HepG2 (cell line): Measurements from ENCODE around the gene DCAF6. TPM values are rescaled to one million over a fixed set of nuclear protein-coding genes. Genes with fewer than 3 reads are reported as not detected.

Source experiments
- ARID3A ChIP-seq: IDR thresholded peaks from 2 replicates; pipeline ENCODE4 v1.6.1; 2012; ENCODE audit warnings: low read depth, low read length, improper control_type of control experiment
- CBX1 ChIP-seq: IDR thresholded peaks from one replicate; pipeline ENCODE4 v1.6.1; 2016; ENCODE audit warnings: antibody characterized with exemption, low read depth
- CENPT ChIP-seq: sonication (generic); formaldehyde crosslinking; IDR thresholded peaks from 2 replicates; pipeline ENCODE4 v1.8.0; 2022; ENCODE audit warnings: low read depth, mild to moderate bottlenecking, moderate library complexity, missing genetic modification reagents
- E2F5 ChIP-seq: sonication (generic); formaldehyde crosslinking; conservative IDR thresholded peaks from 2 replicates; pipeline ENCODE4 v1.4.0; 2020; ENCODE audit warnings: missing genetic modification reagents
- HES4 ChIP-seq: sonication (generic); formaldehyde crosslinking; IDR thresholded peaks from 2 replicates; pipeline ENCODE4 v1.9.0; 2021; ENCODE audit warnings: mild to moderate bottlenecking, missing genetic modification reagents, borderline replicate concordance
- PLSCR1 ChIP-seq: sonication (generic); formaldehyde crosslinking; IDR thresholded peaks from 2 replicates; pipeline ENCODE4 v1.5.0; 2020; ENCODE audit warnings: missing genetic modification reagents, mild to moderate bottlenecking, borderline replicate concordance
- RELA ChIP-seq: sonication (generic); formaldehyde crosslinking; IDR thresholded peaks from 2 replicates; pipeline ENCODE4 v1.4.0; 2020; ENCODE audit warnings: missing genetic modification reagents
- SATB2 ChIP-seq: sonication (generic); formaldehyde crosslinking; IDR thresholded peaks from 2 replicates; pipeline ENCODE4 v1.5.0; 2020; ENCODE audit warnings: missing genetic modification reagents
- TCF12 ChIP-seq, 2 experiments: fragments of 450-650 bp in 1 of 2; sonication (generic) in 1 of 2; formaldehyde crosslinking in 1 of 2; IDR thresholded peaks; 2 replicates each; pipeline versions ENCODE4 v1.6.1 to v1.8.0; 2017 to 2022; ENCODE audit warnings: antibody characterized with exemption in 1 of 2, mild to moderate bottlenecking in 1 of 2, missing genetic modification reagents in 1 of 2, moderate library complexity in 1 of 2
- ZBTB25 ChIP-seq: IDR thresholded peaks from 2 replicates; pipeline ENCODE4 v1.6.1; 2018; ENCODE audit warnings: missing genetic modification reagents
- ZBTB33 ChIP-seq: sonication (generic); formaldehyde crosslinking; IDR thresholded peaks from 2 replicates; pipeline ENCODE4 v1.4.0; 2020; ENCODE audit warnings: missing genetic modification reagents
- ZNF510 ChIP-seq: sonication (generic); formaldehyde crosslinking; IDR thresholded peaks from 2 replicates; pipeline ENCODE4 v1.4.0; 2020; ENCODE audit warnings: low read depth, mild to moderate bottlenecking, missing genetic modification reagents
- ZNF576 ChIP-seq: sonication (generic); formaldehyde crosslinking; IDR thresholded peaks from 2 replicates; pipeline ENCODE4 v1.4.0; 2020; ENCODE audit warnings: mild to moderate bottlenecking, missing genetic modification reagents
- ZNF597 ChIP-seq: sonication (generic); formaldehyde crosslinking; IDR thresholded peaks from 2 replicates; pipeline ENCODE4 v1.5.0; 2020; ENCODE audit warnings: missing genetic modification reagents
- ZNF703 ChIP-seq: sonication (generic); formaldehyde crosslinking; IDR thresholded peaks from 2 replicates; pipeline ENCODE4 v1.5.1; 2020; ENCODE audit warnings: missing genetic modification reagents, mild to moderate bottlenecking, moderate library complexity, borderline replicate concordance
- ZNF709 ChIP-seq: sonication (generic); formaldehyde crosslinking; IDR thresholded peaks from 2 replicates; pipeline ENCODE4 v1.5.0; 2020; ENCODE audit warnings: mild to moderate bottlenecking, missing genetic modification reagents
- polyA plus RNA-seq, 8 experiments: library from polyadenylated mRNA; depleted of rRNA in 3 of 8; stranded (reverse) in 7 of 8; unstranded in 1 of 8; fragments of >200 nt; fragmentation: Illumina TruSeq in 4 of 8; extraction: Trizol in 4 of 8; gene quantifications; 2 replicates each; pipeline versions ENCODE4 v1.2.1 to v1.2.3, GENCODE V29; 2011 to 2016; ENCODE audit warnings: low read depth in 4 of 8, missing spikeins in 1 of 8, mixed read lengths in 1 of 8; ENCODE audit not compliant: insufficient read depth in 1 of 8
- total RNA-seq, 5 experiments: library from RNA; depleted of rRNA; stranded (reverse); fragments of >200 nt; fragmentation: Illumina TruSeq; extraction: Trizol; gene quantifications; 2 replicates each; pipeline ENCODE4 v1.2.3, GENCODE V29; 2016; ENCODE audit warnings: low read depth in 1 of 5

The DCAF6 gene
- total and polyA plus RNA-seq, 2 of the 13 experiments (the other 11 are each of a cell fraction or from before 2014, with no cell fraction given): 24.7 to 33.7 TPM

GRCh38 chr1:167935216-167936067 is 1.0 kb upstream of the DCAF6 start (continued):
- no peak for TF ChIP-seq TCF12 (IDR thresholded peaks at IDR 0.05)
- TF ChIP-seq TCF12 (CRISPR knock-in tag; IDR thresholded peaks at IDR 0.05): peak; percentile 49; the same call in 1 of the 2 replicates
- TF ChIP-seq HES4: peak; percentile 75; the same call in 1 of the 2 replicates
- TF ChIP-seq ZNF510 (CRISPR knock-in tag): no peak
- TF ChIP-seq ZNF576 (CRISPR knock-in tag): 0 out of 2 replicates have a peak, but pooled peaks have one; percentile 18
- TF ChIP-seq SATB2 (CRISPR knock-in tag): no peak; the same call in 1 of the 2 replicates
- no peak for TF ChIP-seq ZBTB25 (CRISPR knock-in tag)
- TF ChIP-seq PLSCR1 (CRISPR knock-in tag): no peak
- peak; percentile 55; the same call in 1 of the 2 replicates for TF ChIP-seq E2F5 (CRISPR knock-in tag)
- TF ChIP-seq ZNF597 (CRISPR knock-in tag): no peak
- TF ChIP-seq ZNF709 (CRISPR knock-in tag): peak; percentile 74
- TF ChIP-seq CBX1: peak; percentile 47
- TF ChIP-seq RELA (CRISPR knock-in tag): no peak
- TF ChIP-seq ZNF703 (CRISPR knock-in tag): no peak; the same call in 1 of the 2 replicates
- 0 out of 2 replicates have a peak, but pooled peaks have one; percentile 16 for TF ChIP-seq ARID3A
- TF ChIP-seq ZBTB33 (CRISPR knock-in tag): no peak
- TF ChIP-seq CENPT (CRISPR knock-in tag): no peak
